PC-9 (cell line): ENCODE measurements around the gene COL5A2.

ENCODE experiments used
- EZH2 ChIP-seq: fragments of 200-600 bp; sonication (generic); IDR thresholded peaks from 2 replicates; pipeline ENCODE4 v1.8.0; 2017; ENCODE audit warnings: antibody characterized with exemption, low read depth
- TF ChIP-seq, protein P1 (sequence below): fragments of 200-600 bp; sonication (generic); conservative IDR thresholded peaks from 2 replicates; pipeline ENCODE4 v1.6.1; 2017; ENCODE audit warnings: mixed run types, antibody characterized with exemption, mild to moderate bottlenecking, moderate library complexity

DNA sequence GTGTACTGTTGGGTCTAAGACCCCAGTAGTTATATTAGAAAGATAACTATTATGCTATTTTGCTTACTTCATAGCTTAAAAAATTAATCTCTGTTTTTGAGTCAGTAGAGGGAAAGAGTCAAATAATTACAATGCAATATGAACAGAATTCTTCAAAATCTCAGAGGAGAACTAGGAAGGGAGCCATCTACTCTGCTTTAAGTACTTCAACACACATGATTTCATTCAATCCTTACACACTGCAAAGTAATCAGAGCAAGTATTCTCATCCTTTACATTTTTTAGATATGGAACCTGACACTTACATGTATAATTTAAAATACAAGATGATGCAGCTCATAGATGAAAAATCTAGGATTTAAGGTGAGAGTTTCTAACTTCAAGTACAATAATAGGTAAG lies 27.7 kb downstream of the COL5A2 start:
- TF ChIP-seq, protein P1, sequence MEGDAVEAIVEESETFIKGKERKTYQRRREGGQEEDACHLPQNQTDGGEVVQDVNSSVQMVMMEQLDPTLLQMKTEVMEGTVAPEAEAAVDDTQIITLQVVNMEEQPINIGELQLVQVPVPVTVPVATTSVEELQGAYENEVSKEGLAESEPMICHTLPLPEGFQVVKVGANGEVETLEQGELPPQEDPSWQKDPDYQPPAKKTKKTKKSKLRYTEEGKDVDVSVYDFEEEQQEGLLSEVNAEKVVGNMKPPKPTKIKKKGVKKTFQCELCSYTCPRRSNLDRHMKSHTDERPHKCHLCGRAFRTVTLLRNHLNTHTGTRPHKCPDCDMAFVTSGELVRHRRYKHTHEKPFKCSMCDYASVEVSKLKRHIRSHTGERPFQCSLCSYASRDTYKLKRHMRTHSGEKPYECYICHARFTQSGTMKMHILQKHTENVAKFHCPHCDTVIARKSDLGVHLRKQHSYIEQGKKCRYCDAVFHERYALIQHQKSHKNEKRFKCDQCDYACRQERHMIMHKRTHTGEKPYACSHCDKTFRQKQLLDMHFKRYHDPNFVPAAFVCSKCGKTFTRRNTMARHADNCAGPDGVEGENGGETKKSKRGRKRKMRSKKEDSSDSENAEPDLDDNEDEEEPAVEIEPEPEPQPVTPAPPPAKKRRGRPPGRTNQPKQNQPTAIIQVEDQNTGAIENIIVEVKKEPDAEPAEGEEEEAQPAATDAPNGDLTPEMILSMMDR = no peak
- TF ChIP-seq EZH2 = no peak
